SK-N-MC (cell line): ENCODE measurements around the gene P2RY14.

Source experiments
- DNase-seq: peaks from one replicate; pipeline ENCODE4 v3.0.0-alpha.2; 2011; ENCODE audit warnings: low read depth, low spot score
- H3K27ac ChIP-seq: fragments of 200-600 bp; sonication (generic); 2 replicates; pipeline ENCODE4 v1.5.1; 2016; ENCODE audit warnings: mixed run types
- H3K36me3 ChIP-seq: fragments of 200-600 bp; sonication (generic); 2 replicates; pipeline ENCODE4 v1.6.1; 2017; ENCODE audit warnings: antibody characterized with exemption, low read length, mixed read lengths; ENCODE audit not compliant: insufficient read depth
- H3K4me3 ChIP-seq: fragments of 200-600 bp; sonication (generic); 2 replicates; pipeline ENCODE4 v1.5.1; 2016
- H3K9ac ChIP-seq: fragments of 200-600 bp; sonication (generic); 2 replicates; pipeline ENCODE4 v1.8.0; 2017; ENCODE audit warnings: mixed run types, mixed read lengths; ENCODE audit not compliant: insufficient read length
- H3K9me3 ChIP-seq: fragments of 200-600 bp; sonication (generic); 2 replicates; pipeline ENCODE4 v1.6.1; 2017; ENCODE audit warnings: low read depth, mild to moderate bottlenecking, antibody characterized with exemption, low read length, moderate library complexity, mixed read lengths
- EZH2 ChIP-seq: fragments of 200-600 bp; sonication (generic); IDR thresholded peaks from one replicate; pipeline ENCODE4 v1.6.1; 2017; ENCODE audit warnings: antibody characterized with exemption
- FOXP2 ChIP-seq: optimal IDR thresholded peaks from 2 replicates; pipeline ENCODE3; 2011; ENCODE audit warnings: mild to moderate bottlenecking, moderate library complexity; ENCODE audit not compliant: insufficient read depth; ENCODE audit errors: extremely low read length, control extremely low read depth
- POLR2AphosphoS5 ChIP-seq: IDR thresholded peaks from 2 replicates; pipeline ENCODE4 v1.6.1; 2012; ENCODE audit warnings: mild to moderate bottlenecking, low read depth, low read length, borderline replicate concordance

Gene P2RY14

DNA sequence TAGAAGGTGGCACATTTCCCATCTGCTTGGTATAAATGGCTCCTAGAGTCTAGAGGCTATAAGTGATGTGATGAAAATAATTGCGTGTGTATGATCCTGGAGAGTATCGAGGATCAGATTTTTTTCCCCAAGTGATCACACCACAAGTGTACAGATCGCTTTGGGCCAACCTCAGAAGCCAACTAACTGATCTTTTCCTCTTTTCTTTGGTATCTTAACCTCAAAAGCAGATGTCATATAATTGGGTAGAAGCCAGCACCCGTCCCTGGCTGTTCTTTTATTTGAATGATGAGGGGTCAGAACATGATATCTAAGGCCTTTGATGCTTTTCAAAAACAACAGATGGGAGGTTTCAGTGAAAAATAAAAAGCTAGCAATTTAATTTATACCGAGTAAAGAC is 3.3 kb downstream of the P2RY14 start:
- Histone ChIP-seq H3K9ac (no peak overlapping the region), H3K9me3 (no peaks in the 10 kb centered on the region), H3K27ac (no peak overlapping the region), H3K36me3 (no peaks in the 10 kb centered on the region), H3K4me3 (no peak overlapping the region)
- DNase-seq: no peak
- TF ChIP-seq POLR2AphosphoS5 (no peak), FOXP2 (no peak), EZH2 (no peak)

GRCh38 chr3:151269631-151270030 is 8.7 kb downstream of the P2RY14 start:
- no peak overlapping the region for H3K9ac ChIP-seq
- no peaks in the 10 kb centered on the region for H3K36me3 ChIP-seq
- H3K4me3 ChIP-seq: no peak overlapping the region
- no peak for TF ChIP-seq POLR2AphosphoS5
- no peak for TF ChIP-seq EZH2
- TF ChIP-seq FOXP2: no peak
- no peaks in the 10 kb centered on the region for H3K9me3 ChIP-seq
- no peak for DNase-seq
- no peak overlapping the region for H3K27ac ChIP-seq

DNA sequence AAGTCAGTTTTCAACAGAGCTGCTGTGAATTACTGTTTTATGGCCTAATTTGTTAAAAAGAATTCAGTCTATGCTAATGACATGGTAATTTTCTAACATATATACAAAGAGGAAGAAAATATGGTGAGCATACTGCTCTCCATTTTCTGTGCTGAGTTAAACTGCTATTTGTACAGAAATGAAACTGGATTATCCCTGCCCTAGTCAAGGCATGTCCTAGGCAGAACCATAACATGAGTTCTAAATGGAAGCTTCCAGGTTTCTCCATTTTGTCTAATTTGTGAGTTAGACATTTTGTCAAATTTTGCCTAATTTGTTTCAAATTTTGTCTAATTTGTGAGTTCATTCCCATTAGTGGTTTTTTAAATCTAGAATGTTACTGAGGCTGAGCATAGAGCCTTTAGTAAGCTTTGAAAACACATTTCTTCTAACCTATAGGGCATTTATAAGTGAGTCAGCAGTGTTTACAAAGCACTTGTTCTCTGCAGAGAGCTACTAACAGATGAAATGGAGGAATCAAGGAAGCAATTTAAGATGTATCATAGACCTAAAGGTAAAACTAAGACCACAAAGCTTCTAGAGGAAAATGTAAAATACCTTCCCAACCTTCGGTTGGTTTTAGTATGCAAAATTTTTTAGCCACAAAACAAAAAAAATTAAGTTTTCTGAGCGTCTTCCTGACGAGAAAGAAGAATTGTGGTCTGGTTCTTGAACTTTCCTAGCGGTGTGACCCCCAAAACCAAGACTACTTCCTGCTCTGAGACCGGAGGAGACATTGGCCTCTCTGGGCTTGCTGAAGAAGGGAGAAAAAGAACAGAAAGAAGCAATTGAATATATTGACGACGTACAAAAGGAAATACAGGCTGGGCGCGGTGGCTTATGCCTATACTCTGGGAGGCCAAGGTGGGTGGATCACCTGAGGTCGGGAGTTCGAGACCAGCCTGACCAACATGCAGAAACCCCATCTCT is 9.8 kb downstream of the P2RY14 start:
- DNase-seq: no peak
- peak overlapping the region; percentile 89 for H3K27ac ChIP-seq
- H3K36me3 ChIP-seq: no peaks in the 10 kb centered on the region
- no peaks in the 10 kb centered on the region for H3K9me3 ChIP-seq
- TF ChIP-seq FOXP2 (no peak), POLR2AphosphoS5 (no peak), EZH2 (no peak)
- peak overlapping the region; percentile 46 for H3K9ac ChIP-seq
- peak overlapping the region; percentile 46 for H3K4me3 ChIP-seq

DNA sequence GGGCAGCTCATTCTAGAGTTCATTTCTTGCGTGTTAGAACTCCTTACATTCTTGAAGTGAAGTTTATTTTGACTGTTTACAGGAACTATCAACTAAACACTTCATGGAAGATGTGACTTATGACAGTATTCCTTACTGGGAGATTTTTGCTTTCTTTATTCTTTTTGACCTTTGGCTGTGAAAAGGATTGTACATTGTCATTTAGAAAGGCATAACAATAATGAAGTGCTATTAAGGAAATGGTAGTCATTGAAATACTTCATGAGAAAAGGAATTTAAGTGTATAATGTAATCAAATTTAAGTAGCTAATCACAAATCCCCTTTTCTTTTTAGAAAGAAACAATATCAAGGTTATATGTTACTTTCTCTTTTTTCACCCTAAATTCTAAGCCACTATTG is 11.3 kb downstream of the P2RY14 start:
- TF ChIP-seq POLR2AphosphoS5 (no peak), FOXP2 (no peak), EZH2 (no peak)
- Histone ChIP-seq H3K27ac (peak overlapping the region; percentile 89; the same call in 1 of the 2 replicates), H3K9ac (no peak overlapping the region), H3K9me3 (no peaks in the 10 kb centered on the region), H3K36me3 (no peaks in the 10 kb centered on the region), H3K4me3 (peak overlapping the region; percentile 64)
- no peak for DNase-seq

- Histone ChIP-seq H3K9me3 (no peaks in the 10 kb centered on the region), H3K36me3 (no peaks in the 10 kb centered on the region), H3K9ac (no peak overlapping the region), H3K27ac (no peak overlapping the region), H3K4me3 (no peak overlapping the region)
- DNase-seq: no peak
- no peak for TF ChIP-seq EZH2
- no peak for TF ChIP-seq POLR2AphosphoS5
- TF ChIP-seq FOXP2: no peak
Observed at GRCh38 chr3:151265866-151266265, 12.5 kb downstream of the P2RY14 start.

DNA sequence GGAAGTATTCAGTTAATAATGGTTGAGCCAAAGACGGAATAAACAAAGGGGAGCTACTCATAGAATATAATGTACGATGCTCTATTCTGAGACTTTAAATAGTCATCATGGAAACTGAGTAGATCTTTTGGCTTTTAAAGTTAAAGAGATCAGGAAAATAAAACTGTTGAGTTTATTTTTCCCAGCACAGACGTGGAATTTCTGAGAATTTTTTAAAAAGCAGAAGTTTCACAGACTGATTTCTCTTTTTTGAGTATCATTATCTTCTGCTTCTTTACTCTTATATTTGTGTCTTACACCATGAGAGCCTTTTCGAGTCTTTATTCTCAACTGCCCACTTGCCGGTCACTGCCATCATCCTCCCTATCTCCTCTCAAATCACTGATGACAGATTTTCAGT is 13.2 kb downstream of the P2RY14 start:
- Histone ChIP-seq H3K27ac (no peak overlapping the region), H3K4me3 (no peak overlapping the region), H3K36me3 (no peaks in the 10 kb centered on the region), H3K9me3 (no peaks in the 10 kb centered on the region), H3K9ac (no peak overlapping the region)
- DNase-seq: no peak
- no peak for TF ChIP-seq POLR2AphosphoS5

GRCh38 chr3:151264605-151265004 is 13.7 kb downstream of the P2RY14 start:
- no peak for DNase-seq
- no peaks in the 10 kb centered on the region for H3K9me3 ChIP-seq
- H3K36me3 ChIP-seq: no peaks in the 10 kb centered on the region
- no peak overlapping the region for H3K27ac ChIP-seq
- no peak overlapping the region for H3K9ac ChIP-seq
- H3K4me3 ChIP-seq: no peak overlapping the region
- no peak for TF ChIP-seq FOXP2
- TF ChIP-seq EZH2: no peak
- TF ChIP-seq POLR2AphosphoS5: no peak

DNA sequence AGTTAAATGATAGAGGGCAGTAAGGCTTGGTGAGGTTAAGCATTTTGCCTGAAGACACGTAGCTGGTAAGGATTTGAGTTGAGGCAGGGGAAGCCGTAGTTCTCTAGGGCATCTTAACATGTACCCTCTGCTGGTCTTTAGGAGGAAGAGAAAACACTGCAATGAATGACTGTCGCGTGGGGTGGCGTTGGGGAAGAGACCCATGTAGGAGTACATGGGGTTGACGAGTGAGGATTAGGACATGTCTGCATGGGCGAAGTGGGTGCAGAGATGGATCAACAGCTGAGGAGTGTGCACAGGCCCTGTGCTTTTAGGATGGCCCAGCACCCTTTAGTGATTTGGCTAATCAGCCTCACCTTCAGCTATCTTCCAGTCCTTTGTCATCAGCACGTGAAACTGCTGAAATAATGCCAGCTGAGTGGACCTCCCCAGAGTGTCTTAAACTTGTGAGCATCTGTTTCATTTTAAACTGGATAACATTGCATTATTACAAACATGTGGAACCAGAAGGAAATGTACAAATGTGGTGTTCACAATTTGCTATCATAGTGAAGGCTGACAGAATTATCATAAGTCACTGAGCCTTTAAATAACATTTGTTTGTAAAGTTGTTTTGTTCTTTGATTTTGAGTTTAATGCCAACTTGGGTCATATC is 15.3 kb downstream of the P2RY14 start:
- Histone ChIP-seq H3K4me3 (no peak overlapping the region), H3K27ac (no peak overlapping the region), H3K9ac (no peak overlapping the region), H3K36me3 (no peaks in the 10 kb centered on the region), H3K9me3 (no peaks in the 10 kb centered on the region)
- TF ChIP-seq POLR2AphosphoS5 (no peak; the same call in 1 of the 2 replicates), EZH2 (no peak), FOXP2 (no peak)
- peak; percentile 40 for DNase-seq
